Upper lobe of left lung (tissue), 6 donors: Measurements from ENCODE around the gene ENGASE. TPM values are rescaled to one million over a fixed set of nuclear protein-coding genes. Genes with fewer than 3 reads are reported as not detected.
A peak's percentile ranks its signal among the peaks of the same experiment; 100 is the strongest.

Experiments used
- ATAC-seq, 2 donors: fragments of 200-7000 bp; cut with Tn5 transposase; one replicate each; pipeline ENCODE4 v1.9.1; 2022; ENCODE audit warnings: mild to moderate bottlenecking in 2 of 2, moderate library complexity in 2 of 2; ENCODE audit not compliant: low FRiP score in 2 of 2
- DNase-seq, 2 donors: peaks; one replicate each; pipeline ENCODE4 v3.0.0-alpha.2; 2019 to 2020
- H3K27ac ChIP-seq, 4 donors: fragments of 200-600 bp; sonication (generic); one replicate each; pipeline ENCODE4 v1.5.1; 2016 to 2019
- H3K27me3 ChIP-seq, 4 donors: fragments of 200-600 bp; sonication (generic); one replicate each; pipeline ENCODE4 v1.5.1; 2017 to 2019
- H3K36me3 ChIP-seq, 4 donors: fragments of 200-600 bp; sonication (generic); one replicate each; pipeline ENCODE4 v1.5.1; 2016 to 2019
- H3K4me1 ChIP-seq, 4 donors: fragments of 200-600 bp; sonication (generic); one replicate each; pipeline ENCODE4 v1.5.1; 2018 to 2019
- H3K4me3 ChIP-seq, 4 donors: fragments of 200-600 bp; sonication (generic); one replicate each; pipeline ENCODE4 v1.5.1; 2017 to 2019; ENCODE audit warnings: mild to moderate bottlenecking in 2 of 4, moderate library complexity in 1 of 4
- H3K9me3 ChIP-seq, 4 donors: fragments of 200-600 bp; sonication (generic); one replicate each; pipeline ENCODE4 v1.5.1; 2018 to 2019
- EP300 ChIP-seq, 4 donors: sonication (generic); formaldehyde crosslinking; IDR thresholded peaks; one replicate each; pipeline ENCODE4 v1.5.1; 2017; ENCODE audit warnings: antibody characterized with exemption in 4 of 4, control low read depth in 2 of 4
- POLR2A ChIP-seq, 4 donors: fragments of 450-650 bp; IDR thresholded peaks; one replicate each; pipeline ENCODE4 v1.5.1; 2016 to 2017; ENCODE audit warnings: antibody characterized with exemption in 4 of 4, mild to moderate bottlenecking in 2 of 4
- POLR2AphosphoS5 ChIP-seq, 2 donors: sonication (generic); formaldehyde crosslinking; IDR thresholded peaks; one replicate each; pipeline ENCODE4 v1.5.1; 2017; ENCODE audit warnings: antibody characterized with exemption in 2 of 2
- WGBS, 2 donors: methylation state at CpG; one replicate each; pipeline ENCODE4 v1.1.5; 2017 to 2018; 5-methylcytosine and 5-hydroxymethylcytosine counted together
- total RNA-seq, 6 donors: library from RNA; depleted of rRNA in 4 of 6; stranded (reverse); fragments of >200 nt in 4 of 6; gene quantifications; one replicate each; pipeline versions ENCODE4 v1.1.0 to v1.2.1, GENCODE V29; 2016 to 2021
- TF ChIP-seq, protein P1 (sequence below), 6 experiments: fragments of 450-650 bp in 4 of 6; fragments of 200-600 bp in 2 of 6; sonication (generic) in 2 of 6; IDR thresholded peaks; one replicate each; pipeline ENCODE4 v1.5.1; 2016 to 2019; ENCODE audit warnings: antibody characterized with exemption in 6 of 6
- donor health status: DM: no; HTN: no; CAD: no; lungs with moderate emphysema.
- donor health status: DM: no; HTN: yes; CAD: no; lungs with severe emphysema.

ENGASE gene
- total RNA-seq, 6 donors from 2014 or later: 17.2 to 320 (median 55.9) TPM

DNA sequence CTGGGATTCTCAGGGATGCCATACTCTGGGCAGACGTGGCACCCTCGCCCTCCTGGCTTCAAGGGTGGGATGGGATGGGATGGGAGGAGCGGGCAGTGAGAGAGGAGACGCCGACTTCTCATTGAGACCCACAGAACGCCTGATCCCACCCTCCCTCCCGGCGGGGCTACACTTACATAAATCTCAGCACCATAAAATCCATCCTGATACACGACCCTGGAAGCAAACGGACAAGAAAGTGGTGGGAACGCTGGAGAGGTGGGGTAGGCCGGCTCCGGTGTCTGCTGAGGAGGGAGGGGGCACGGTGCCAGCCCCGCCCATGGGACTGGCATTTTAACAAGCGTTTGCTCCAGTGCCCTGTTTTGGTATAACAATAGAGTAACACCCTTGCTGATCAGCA lies 21.9 kb downstream of the ENGASE start:
- TF ChIP-seq, protein P1, sequence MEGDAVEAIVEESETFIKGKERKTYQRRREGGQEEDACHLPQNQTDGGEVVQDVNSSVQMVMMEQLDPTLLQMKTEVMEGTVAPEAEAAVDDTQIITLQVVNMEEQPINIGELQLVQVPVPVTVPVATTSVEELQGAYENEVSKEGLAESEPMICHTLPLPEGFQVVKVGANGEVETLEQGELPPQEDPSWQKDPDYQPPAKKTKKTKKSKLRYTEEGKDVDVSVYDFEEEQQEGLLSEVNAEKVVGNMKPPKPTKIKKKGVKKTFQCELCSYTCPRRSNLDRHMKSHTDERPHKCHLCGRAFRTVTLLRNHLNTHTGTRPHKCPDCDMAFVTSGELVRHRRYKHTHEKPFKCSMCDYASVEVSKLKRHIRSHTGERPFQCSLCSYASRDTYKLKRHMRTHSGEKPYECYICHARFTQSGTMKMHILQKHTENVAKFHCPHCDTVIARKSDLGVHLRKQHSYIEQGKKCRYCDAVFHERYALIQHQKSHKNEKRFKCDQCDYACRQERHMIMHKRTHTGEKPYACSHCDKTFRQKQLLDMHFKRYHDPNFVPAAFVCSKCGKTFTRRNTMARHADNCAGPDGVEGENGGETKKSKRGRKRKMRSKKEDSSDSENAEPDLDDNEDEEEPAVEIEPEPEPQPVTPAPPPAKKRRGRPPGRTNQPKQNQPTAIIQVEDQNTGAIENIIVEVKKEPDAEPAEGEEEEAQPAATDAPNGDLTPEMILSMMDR (IDR thresholded peaks at IDR 0.05): no peak
- TF ChIP-seq EP300 (IDR thresholded peaks at IDR 0.05) (no peak), POLR2AphosphoS5 (IDR thresholded peaks at IDR 0.05) (no peak), POLR2A (IDR thresholded peaks at IDR 0.05) (no peak)

DNA sequence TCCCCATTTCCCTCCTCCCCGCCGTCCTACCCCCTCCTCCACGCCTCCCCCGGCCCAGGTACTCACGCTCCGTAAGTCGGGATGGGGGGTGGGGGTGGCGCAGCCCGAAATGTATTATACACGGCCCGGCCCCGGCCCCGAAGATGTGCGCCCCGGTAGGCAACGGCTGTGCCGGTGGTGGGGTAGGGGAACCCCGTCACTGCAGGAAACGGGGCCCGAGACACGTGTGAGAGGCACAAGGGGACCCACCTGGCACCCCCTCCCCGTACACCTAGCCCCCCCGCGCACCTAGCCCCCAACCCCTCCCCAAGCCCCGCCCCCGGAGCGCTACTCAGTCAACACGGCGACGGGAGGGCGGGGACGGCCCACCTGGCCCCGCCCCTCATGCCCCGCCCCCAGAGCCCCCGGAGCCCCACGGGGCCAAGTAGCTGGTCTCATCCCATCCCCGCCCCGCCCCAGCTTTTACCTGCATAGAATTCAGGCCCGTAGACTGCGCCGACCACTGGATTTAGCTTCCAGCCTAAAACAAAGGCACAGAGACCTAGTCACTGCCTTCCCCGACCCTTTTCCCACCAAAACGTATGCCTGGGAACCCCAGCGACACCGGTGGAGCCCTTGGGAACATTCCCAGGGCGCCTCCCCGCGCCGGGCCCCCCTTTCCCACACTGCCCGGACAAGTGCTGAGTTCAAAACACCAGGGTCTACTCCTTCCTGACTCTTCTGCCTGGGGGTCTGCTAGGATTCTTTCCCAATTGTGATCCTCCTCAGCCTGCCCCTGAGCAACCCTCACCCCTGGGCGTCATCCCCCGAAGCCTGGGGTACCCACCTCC lies 22.8 kb downstream of the ENGASE start:
- Histone ChIP-seq H3K9me3 (no peaks in the 10 kb centered on the region), H3K36me3 (no peaks in the 10 kb centered on the region), H3K4me1 (peaks cover 0 to 9% (median 0%) of the 10 kb centered on the region in 4 donors), H3K27ac (no peak overlapping the region), H3K27me3 (peaks cover 0 to 23% (median 11%) of the 10 kb centered on the region in 4 donors), H3K4me3 (no peak overlapping the region)
- TF ChIP-seq POLR2AphosphoS5 (IDR thresholded peaks at IDR 0.05): no peak
- TF ChIP-seq EP300 (IDR thresholded peaks at IDR 0.05): no peak
- TF ChIP-seq POLR2A (IDR thresholded peaks at IDR 0.05): no peak
- TF ChIP-seq, protein P1 (IDR thresholded peaks at IDR 0.05): no peak
- DNase-seq (peak in 1 of 2 donors; percentile 79), ATAC-seq (no peak)
- WGBS, 2 donors: 18 to 67% methylated on average over 2 to 34 of the region's 52 CpGs

More for the DNA sequence above, 21.9 kb downstream of the ENGASE start:
- Histone ChIP-seq H3K36me3 (no peaks in the 10 kb centered on the region), H3K9me3 (no peaks in the 10 kb centered on the region), H3K27ac (no peak overlapping the region), H3K4me3 (no peak overlapping the region), H3K4me1 (peaks cover 0 to 9% (median 0%) of the 10 kb centered on the region in 4 donors), H3K27me3 (peaks cover 0 to 28% (median 11%) of the 10 kb centered on the region in 4 donors)
- ATAC-seq: no peak
- WGBS, 2 donors: 49 to 50% methylated on average over 12 to 16 of the region's 16 CpGs
- peak in 1 of 2 donors; percentile 49 for DNase-seq

DNA sequence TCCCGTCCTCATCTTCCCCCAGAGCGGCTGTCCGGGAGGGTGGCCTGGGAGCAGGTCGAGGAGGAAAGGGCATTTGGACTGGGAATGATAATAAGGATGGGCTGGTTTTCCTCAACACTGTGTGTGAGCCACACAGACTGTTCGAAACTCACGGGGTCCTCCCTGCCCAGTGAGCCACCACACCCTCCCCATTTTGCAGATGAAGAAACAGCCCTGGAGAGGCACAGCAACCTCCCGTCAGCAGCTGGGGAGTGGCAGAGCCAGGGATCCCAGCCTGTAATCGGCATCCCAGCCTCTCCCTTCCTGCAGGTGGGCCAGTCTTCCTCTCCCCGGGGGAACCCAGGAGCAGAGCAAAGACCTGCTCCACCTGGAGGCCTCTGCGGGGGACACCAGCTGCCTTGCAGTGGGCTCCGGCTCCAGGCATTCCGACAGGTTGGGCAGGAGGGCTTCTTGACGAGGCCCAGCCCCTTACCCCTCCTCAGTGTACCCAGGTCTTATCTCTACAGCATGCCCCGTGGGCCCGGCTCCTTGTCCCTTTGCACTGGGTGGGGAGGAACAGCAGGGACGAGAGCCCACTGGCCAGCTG lies 23.8 kb downstream of the ENGASE start:
- 48 to 50% methylated on average over 6 to 15 of the region's 16 CpGs for WGBS, 2 donors
- peaks cover 0 to 23% (median 10%) of the 10 kb centered on the region in 4 donors for H3K27me3 ChIP-seq
- TF ChIP-seq, protein P1 (IDR thresholded peaks at IDR 0.05): no peak
- TF ChIP-seq EP300 (IDR thresholded peaks at IDR 0.05) (no peak), POLR2A (IDR thresholded peaks at IDR 0.05) (no peak), POLR2AphosphoS5 (IDR thresholded peaks at IDR 0.05) (no peak)
- no peak for ATAC-seq
- peaks cover 0 to 9% (median 0%) of the 10 kb centered on the region in 4 donors for H3K4me1 ChIP-seq
- H3K27ac ChIP-seq: no peak overlapping the region
- DNase-seq: peak in 1 of 2 donors; percentile 54
- no peak overlapping the region for H3K4me3 ChIP-seq
- no peaks in the 10 kb centered on the region for H3K36me3 ChIP-seq
- no peaks in the 10 kb centered on the region for H3K9me3 ChIP-seq

DNA sequence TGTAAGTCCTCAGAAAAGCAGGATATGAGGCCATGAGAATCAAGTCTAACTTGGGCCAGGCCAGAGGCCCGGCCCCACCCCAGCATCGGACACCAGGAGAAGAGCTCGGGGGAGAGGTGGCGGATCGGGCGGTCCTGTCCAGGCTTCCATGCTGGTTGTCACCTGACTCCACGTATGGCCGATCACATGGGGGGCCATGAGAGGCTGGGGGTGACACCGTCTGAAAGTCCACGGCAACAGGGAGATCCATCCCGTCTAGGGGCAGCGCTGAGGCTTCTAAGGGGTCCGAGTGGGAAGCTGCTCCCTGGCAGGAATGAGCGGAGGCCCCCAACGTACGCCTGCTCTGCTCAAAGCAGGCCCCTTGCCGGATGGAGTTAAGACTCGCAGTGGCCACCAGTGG lies 25.8 kb downstream of the ENGASE start:
- 75 to 87% methylated on average over 15 to 18 of the region's 18 CpGs for WGBS, 2 donors
- peak in 1 of 2 donors; percentile 52 for DNase-seq
- Histone ChIP-seq H3K9me3 (no peaks in the 10 kb centered on the region), H3K27ac (no peak overlapping the region), H3K4me3 (no peak overlapping the region), H3K36me3 (no peaks in the 10 kb centered on the region), H3K27me3 (peaks cover 0 to 25% (median 10%) of the 10 kb centered on the region in 4 donors), H3K4me1 (peaks cover 0 to 9% (median 0%) of the 10 kb centered on the region in 4 donors)
- no peak for ATAC-seq
- TF ChIP-seq POLR2A (IDR thresholded peaks at IDR 0.05) (no peak), POLR2AphosphoS5 (IDR thresholded peaks at IDR 0.05) (no peak), EP300 (IDR thresholded peaks at IDR 0.05) (no peak)
- TF ChIP-seq, protein P1 (IDR thresholded peaks at IDR 0.05): no peak
